Choroid plexus epithelial cell (primary cell): Measurements from ENCODE around the gene CMSS1.

Experiments
- DNase-seq: peaks from one replicate; pipeline ENCODE4 v3.0.0-alpha.2; 2010; ENCODE audit warnings: low read depth
- H3K4me3 ChIP-seq: 2 replicates; pipeline ENCODE4 v1.5.1; 2011; ENCODE audit warnings: low read depth, mild to moderate bottlenecking, control low read depth, low read length, moderate library complexity
- TF ChIP-seq, protein P1 (sequence below): conservative IDR thresholded peaks from 2 replicates; pipeline ENCODE4 v1.5.1; 2011; ENCODE audit warnings: low read depth, mild to moderate bottlenecking, control low read depth, inconsistent platforms, low read length, moderate library complexity

The CMSS1 gene

DNA sequence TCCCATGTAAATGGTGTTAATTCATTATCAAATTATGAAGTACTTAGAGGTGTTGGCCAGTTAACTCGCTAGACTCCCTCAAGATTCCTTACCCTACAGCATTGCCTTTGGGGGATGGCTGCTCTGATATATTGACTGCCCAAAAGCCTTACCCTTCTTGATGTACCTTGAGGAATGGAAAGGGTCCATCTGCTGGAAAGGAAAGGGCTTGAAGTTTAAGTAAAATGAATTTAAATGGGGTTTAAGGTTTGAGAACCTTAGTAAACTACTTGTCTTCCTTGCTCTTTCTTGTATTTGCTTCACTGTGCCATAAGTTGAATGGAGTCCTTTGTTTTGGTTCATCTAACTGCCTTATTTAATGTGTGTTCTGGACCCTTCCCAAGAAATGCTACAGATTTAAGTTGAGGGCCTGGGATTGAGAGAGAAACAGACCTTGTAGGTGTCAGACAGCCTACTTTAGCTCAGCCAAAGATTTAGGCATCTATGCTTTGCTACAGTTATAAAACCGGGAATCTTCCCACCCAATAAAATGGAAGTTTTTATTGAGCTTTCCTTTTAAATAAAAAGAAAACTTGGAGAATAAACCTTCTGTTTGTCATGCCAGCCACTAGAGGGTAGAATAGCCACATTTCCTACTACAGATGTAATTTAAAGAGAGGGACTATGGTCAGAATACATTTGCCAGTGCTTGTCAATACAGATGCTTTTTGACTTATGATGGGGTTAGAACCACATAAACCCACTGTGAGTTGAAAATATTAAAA lies 25.3 kb downstream of the CMSS1 start:
- no peak overlapping the region for H3K4me3 ChIP-seq
- TF ChIP-seq, protein P1, sequence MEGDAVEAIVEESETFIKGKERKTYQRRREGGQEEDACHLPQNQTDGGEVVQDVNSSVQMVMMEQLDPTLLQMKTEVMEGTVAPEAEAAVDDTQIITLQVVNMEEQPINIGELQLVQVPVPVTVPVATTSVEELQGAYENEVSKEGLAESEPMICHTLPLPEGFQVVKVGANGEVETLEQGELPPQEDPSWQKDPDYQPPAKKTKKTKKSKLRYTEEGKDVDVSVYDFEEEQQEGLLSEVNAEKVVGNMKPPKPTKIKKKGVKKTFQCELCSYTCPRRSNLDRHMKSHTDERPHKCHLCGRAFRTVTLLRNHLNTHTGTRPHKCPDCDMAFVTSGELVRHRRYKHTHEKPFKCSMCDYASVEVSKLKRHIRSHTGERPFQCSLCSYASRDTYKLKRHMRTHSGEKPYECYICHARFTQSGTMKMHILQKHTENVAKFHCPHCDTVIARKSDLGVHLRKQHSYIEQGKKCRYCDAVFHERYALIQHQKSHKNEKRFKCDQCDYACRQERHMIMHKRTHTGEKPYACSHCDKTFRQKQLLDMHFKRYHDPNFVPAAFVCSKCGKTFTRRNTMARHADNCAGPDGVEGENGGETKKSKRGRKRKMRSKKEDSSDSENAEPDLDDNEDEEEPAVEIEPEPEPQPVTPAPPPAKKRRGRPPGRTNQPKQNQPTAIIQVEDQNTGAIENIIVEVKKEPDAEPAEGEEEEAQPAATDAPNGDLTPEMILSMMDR: peak; percentile 63
- DNase-seq: peak; percentile 83

DNA sequence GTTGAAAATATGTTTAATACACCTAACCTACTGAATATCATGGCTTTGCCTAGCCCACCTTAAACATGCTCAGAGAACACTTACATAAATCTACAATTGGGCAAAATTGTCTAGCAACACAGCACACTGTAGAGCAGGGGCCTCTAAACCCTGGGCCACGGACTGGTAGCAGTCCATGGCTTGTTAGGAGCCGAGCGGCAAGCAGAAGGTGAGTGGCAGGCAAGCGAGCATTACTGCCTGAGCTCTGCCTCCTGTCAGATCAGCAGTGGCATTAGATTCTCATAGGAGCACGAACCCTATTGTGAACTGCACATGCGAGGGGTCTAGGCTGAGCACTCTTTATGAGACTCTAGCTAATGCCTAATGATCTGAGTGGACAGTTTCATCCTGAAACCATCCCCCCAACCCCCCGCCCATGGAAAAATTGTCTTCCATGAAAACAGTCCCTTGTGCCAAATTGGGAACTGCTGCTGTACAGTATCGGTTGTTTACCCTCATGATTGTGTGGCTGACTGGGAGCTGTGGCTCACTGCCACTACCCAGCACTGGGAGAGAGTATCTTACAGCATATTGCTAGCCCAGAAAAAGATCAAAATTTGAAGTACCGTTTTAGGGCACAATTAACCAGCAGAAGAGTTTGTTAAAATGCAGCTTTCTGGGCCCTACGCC lies 26.1 kb downstream of the CMSS1 start:
- no peak for DNase-seq
- TF ChIP-seq, protein P1: no peak

DNA sequence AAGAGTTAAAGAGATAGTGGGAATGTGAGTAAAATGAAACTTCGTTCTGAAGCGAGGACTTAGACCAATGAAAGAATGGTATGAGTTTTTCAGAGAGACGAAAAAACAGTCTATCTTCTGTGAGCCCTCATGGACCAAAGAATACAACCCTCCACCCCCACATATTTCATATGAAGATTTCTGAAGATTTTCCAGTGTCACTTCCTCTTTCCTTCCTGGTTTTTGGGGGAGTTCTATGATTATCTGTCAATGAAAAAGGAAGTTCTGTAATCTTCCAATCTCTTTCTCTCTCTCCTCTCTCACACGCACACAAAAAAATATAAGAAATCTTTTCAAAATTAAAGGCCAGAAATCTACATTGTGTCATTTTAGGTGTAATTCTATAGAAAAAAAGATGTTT lies 27.7 kb downstream of the CMSS1 start:
- no peak for DNase-seq
- TF ChIP-seq, protein P1: no peak
- no peak overlapping the region for H3K4me3 ChIP-seq

More for the DNA sequence above, 26.1 kb downstream of the CMSS1 start:
- no peak overlapping the region for H3K4me3 ChIP-seq

DNA sequence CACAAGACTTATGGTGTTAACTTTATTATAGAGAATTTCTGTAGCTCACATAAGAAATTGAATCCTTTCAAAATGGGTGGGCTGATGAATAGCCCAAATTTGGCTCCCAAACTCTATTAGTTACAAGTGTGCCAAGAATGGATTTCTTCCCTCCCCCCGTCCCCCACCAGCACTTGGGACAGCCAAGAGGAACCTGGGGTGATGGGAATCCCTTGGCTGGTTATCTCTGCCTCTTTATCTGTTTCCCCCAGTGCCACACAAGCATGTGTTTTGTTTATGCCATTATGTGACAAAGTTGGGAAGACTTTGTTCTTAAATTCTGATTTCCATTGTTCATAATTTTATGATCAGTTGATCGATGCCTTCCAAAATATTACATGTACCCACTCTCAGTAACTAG lies 28.3 kb downstream of the CMSS1 start:
- no peak overlapping the region for H3K4me3 ChIP-seq
- no peak for DNase-seq
- TF ChIP-seq, protein P1: no peak

DNA sequence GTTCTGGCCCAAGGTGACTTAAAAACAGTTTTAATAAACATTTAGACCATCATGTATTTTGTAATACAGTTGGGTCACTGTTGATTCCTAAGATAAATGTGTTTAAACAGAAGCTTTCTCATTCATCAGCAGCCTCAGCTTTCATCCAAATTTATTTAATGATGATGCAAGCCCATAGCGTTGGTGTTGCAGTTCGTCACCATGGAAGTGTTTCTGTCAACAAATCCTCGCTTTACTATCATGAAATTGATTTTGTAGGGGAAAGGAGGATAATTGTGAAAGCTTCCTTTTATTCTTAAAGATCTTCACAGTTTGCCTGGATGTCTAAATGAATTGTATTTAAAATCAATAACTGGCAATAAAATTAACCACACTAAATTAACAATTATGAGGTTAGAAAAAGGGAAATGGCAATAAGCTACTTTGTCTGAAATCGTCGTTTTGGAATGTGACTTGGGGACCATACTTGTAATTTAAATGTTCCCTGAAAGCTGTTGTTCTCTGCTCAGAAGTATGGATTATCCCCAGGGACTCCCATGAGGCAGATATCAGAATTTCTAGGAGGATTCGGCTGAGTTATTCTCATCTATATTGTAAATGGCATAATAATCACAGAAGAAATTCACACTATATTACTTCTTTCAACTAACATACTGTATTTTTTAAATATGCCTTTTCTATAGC lies 29.0 kb downstream of the CMSS1 start:
- DNase-seq: peak; percentile 82
- no peak overlapping the region for H3K4me3 ChIP-seq
- TF ChIP-seq, protein P1: no peak

DNA sequence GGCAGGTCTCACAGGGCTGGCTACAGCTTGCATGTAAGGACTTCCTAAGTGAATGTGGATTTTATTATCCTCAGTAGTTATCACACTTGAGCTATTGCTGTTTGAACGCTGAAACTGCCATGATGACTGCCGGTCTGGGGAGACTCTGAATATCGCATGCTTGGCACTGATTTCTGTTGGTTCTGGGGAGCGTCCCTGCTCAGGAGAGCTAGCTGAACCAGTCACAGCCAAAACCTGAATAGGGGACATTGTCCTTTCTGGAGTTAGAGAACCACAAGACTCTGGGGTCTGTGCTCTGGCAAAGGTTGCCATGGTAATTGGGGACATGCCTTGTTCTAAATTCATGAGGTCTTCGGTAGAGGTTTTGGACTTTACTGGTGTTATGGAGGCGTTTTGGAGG lies 30.8 kb downstream of the CMSS1 start:
- no peak overlapping the region for H3K4me3 ChIP-seq
- no peak for DNase-seq
- TF ChIP-seq, protein P1: no peak
